Smooth muscle cell of the coronary artery (primary cell): Measurements from ENCODE around the gene PCNX1. TPM values are rescaled to one million over a fixed set of nuclear protein-coding genes. Genes with fewer than 3 reads are reported as not detected.

Experiments used
- total RNA-seq: library from RNA; depleted of rRNA; stranded (reverse); fragments of >200 nt; gene quantifications from 2 replicates; pipeline ENCODE4 v1.2.3, GENCODE V29; 2014; ENCODE audit warnings: low replicate concordance

PCNX1 gene
- total RNA-seq: 29.1 and 35.2 TPM in 2 replicates

GRCh38 chr14:70907176-70907995 lies at the start of gene PCNX1:
PCNX1 (plus strand) TSS chr14:70907459; CDS start chr14:70907851, 392 bp downstream.

Other genes with a start within 250 kb of the PCNX1 start
- under 0.01 and 0.08 TPM in 2 replicates for gene MAP3K9, start 97.9 kb upstream of the PCNX1 start, total RNA-seq